K562 (cell line): ENCODE results near the gene CDS2. TPM values are rescaled to one million over a fixed set of nuclear protein-coding genes. Genes with fewer than 3 reads are reported as not detected.

Experiments
- ATAC-seq: fragments of 200-7000 bp; cut with Tn5 transposase; 3 replicates; pipeline ENCODE4 v1.9.1; 2020; ENCODE audit warnings: moderate library complexity
- BruUV-seq: library from RNA; stranded (reverse); fragments of 400-500 nt; replicated peaks from 2 replicates; lab custom pipeline; 2021; lab: Mats Ljungman, UMichigan
- CTCF ChIA-PET: fragments of 300-600 bp; formaldehyde crosslinking; extraction: SDS; loops from one replicate; lab custom pipeline; 2021; ENCODE audit warnings: low intra/inter-chr PET ratio; lab: Yijun Ruan, JAX
- POLR2A ChIA-PET: fragments of 300-600, 350-650 bp; sonication (Branson Sonifier 250); formaldehyde crosslinking; extraction: SDS; loops from one replicate; lab custom pipeline; 2021; ENCODE audit warnings: antibody characterized with exemption, inconsistent platforms; lab: Yijun Ruan, JAX
- DNase-seq, 4 experiments: peaks; one replicate each; pipeline versions ENCODE4 v3.0.0 to v3.0.0-alpha.2; 2011 to 2018; ENCODE audit warnings: low spot score in 3 of 4, mixed read lengths in 3 of 4; ENCODE audit errors: extremely low read depth in 1 of 4
- FAIRE-seq: peaks from 2 replicates; lab custom pipeline; 2011; peaks lifted over from hg19 to GRCh38; lab: Jason Lieb, UNC
- H2AFZ ChIP-seq: 2 replicates; pipeline ENCODE4 v1.6.0; 2011; ENCODE audit warnings: low read depth, low read length, control low read depth, inconsistent platforms
- H3K27ac ChIP-seq: fragments of 200-600 bp; 3 replicates; pipeline ENCODE4 v1.8.0; 2011; ENCODE audit warnings: low read depth, mild to moderate bottlenecking, control low read depth, inconsistent platforms, low read length, moderate library complexity, mixed read lengths; ENCODE audit errors: extremely low read depth
- H3K27me3 ChIP-seq, 2 experiments: fragments of 300-600 bp in 1 of 2; 2 replicates in 1 of 2; 3 replicates in 1 of 2; pipeline versions ENCODE4 v1.6.0 to v1.8.0; 2011; ENCODE audit warnings: inconsistent platforms in 2 of 2, low read length in 2 of 2, mild to moderate bottlenecking in 1 of 2, mixed read lengths in 1 of 2, moderate library complexity in 1 of 2; ENCODE audit not compliant: control insufficient read depth in 2 of 2, insufficient read depth in 2 of 2
- H3K36me3 ChIP-seq: fragments of 300-600 bp; 3 replicates; pipeline ENCODE4 v1.8.0; 2011; ENCODE audit warnings: mild to moderate bottlenecking, low read length, inconsistent platforms; ENCODE audit not compliant: control insufficient read depth, insufficient read depth
- H3K4me1 ChIP-seq, 2 experiments: fragments of 200-600 bp in 1 of 2; replicated peaks in 1 of 2; 2 replicates in 1 of 2; 3 replicates in 1 of 2; pipeline versions ENCODE4 v1.5.1 to v1.8.0; 2011; ENCODE audit warnings: inconsistent platforms in 2 of 2, low read length in 2 of 2, mild to moderate bottlenecking in 1 of 2, mixed read lengths in 1 of 2, moderate library complexity in 1 of 2; ENCODE audit not compliant: control insufficient read depth in 2 of 2, insufficient read depth in 2 of 2
- H3K4me2 ChIP-seq: 2 replicates; pipeline ENCODE4 v1.6.1; 2011; ENCODE audit warnings: low read length, control low read depth, inconsistent platforms, mixed read lengths; ENCODE audit not compliant: insufficient read depth
- H3K4me3 ChIP-seq: fragments of 200-600 bp; sonication (generic), shearing (Covaris generic); 2 replicates; pipeline ENCODE4 v1.5.1; 2016; ENCODE audit warnings: control low read depth, inconsistent platforms
- H3K79me2 ChIP-seq: fragments of 200-600 bp; 3 replicates; pipeline ENCODE4 v1.8.0; 2011; ENCODE audit warnings: low read length, inconsistent platforms; ENCODE audit not compliant: control insufficient read depth, insufficient read depth
- H3K9ac ChIP-seq, 2 experiments: 2 replicates each; pipeline versions ENCODE4 v1.6.0 to v1.6.1; 2011; ENCODE audit warnings: low read depth in 2 of 2, low read length in 2 of 2, control low read depth in 1 of 2, inconsistent platforms in 1 of 2, mild to moderate bottlenecking in 1 of 2, mixed read lengths in 1 of 2; ENCODE audit not compliant: insufficient read depth in 1 of 2
- H3K9me1 ChIP-seq: one replicate; pipeline ENCODE4 v1.6.0; 2011; ENCODE audit warnings: inconsistent platforms, mild to moderate bottlenecking, low read length, moderate library complexity; ENCODE audit not compliant: control insufficient read depth, insufficient read depth
- H3K9me3 ChIP-seq: replicated peaks from 2 replicates; pipeline ENCODE4 v1.5.1; 2011; ENCODE audit warnings: low read depth, low read length, inconsistent platforms; ENCODE audit not compliant: control insufficient read depth, insufficient read depth
- H4K20me1 ChIP-seq: replicated peaks from 2 replicates; pipeline ENCODE4 v1.6.1; 2011; ENCODE audit warnings: low read length, inconsistent platforms, mixed read lengths; ENCODE audit not compliant: control insufficient read depth, insufficient read depth
- CAMTA2 ChIP-seq: fragments of 250-450 bp; sonication (Bioruptor Pico); conservative IDR thresholded peaks from 2 replicates; pipeline ENCODE4 v1.5.1; 2022
- CBX8 ChIP-seq: fragments of 200-600 bp; sonication (generic); IDR thresholded peaks from 2 replicates; pipeline ENCODE4 v1.6.1; 2012; ENCODE audit warnings: borderline replicate concordance, mixed run types, low read depth, mild to moderate bottlenecking, moderate library complexity, mixed read lengths, low read length, control low read depth, inconsistent platforms; ENCODE audit not compliant: poor library complexity, severe bottlenecking; ENCODE audit errors: extremely low read depth
- GTF2B ChIP-seq: IDR thresholded peaks from 2 replicates; pipeline ENCODE4 v1.6.1; 2011; ENCODE audit not compliant: insufficient read length; ENCODE audit errors: extremely low read depth
- HMG20A ChIP-seq: fragments of 450-650 bp; formaldehyde crosslinking; conservative IDR thresholded peaks from 2 replicates; pipeline ENCODE4 v1.4.0; 2020; ENCODE audit warnings: mild to moderate bottlenecking, mixed read lengths
- IFI16 ChIP-seq: fragments of 250-450 bp; sonication (Bioruptor Pico); IDR thresholded peaks from 2 replicates; pipeline ENCODE4 v2.1.2; 2022; ENCODE audit warnings: mild to moderate bottlenecking, inconsistent platforms
- KLF1 ChIP-seq: fragments of 450-650 bp; IDR thresholded peaks from 2 replicates; pipeline ENCODE4 v1.6.1; 2016; ENCODE audit warnings: missing genetic modification characterization, missing compliant biosample characterization
- NRF1 ChIP-seq, 2 experiments: fragments of 450-650 bp; IDR thresholded peaks in 1 of 2; conservative IDR thresholded peaks in 1 of 2; 2 replicates each; pipeline ENCODE4 v1.6.1; 2014; ENCODE audit warnings: mild to moderate bottlenecking in 2 of 2
- THAP12 ChIP-seq: fragments of 250-450 bp; sonication (Bioruptor Pico); IDR thresholded peaks from 2 replicates; pipeline ENCODE4 v1.9.0; 2021; ENCODE audit warnings: mild to moderate bottlenecking, inconsistent platforms
- THRB ChIP-seq: fragments of 450-650 bp; formaldehyde crosslinking; conservative IDR thresholded peaks from 2 replicates; pipeline ENCODE4 v1.4.0; 2022; ENCODE audit warnings: mild to moderate bottlenecking, missing genetic modification characterization
- ZNF592 ChIP-seq: fragments of 450-650 bp; IDR thresholded peaks from 2 replicates; pipeline ENCODE4 v1.6.1; 2017; ENCODE audit warnings: antibody characterized with exemption, mild to moderate bottlenecking
- WGBS: fragments of 100-300 bp; shearing (Covaris generic); methylation state at CpG from one replicate; pipeline ENCODE4 v1.1.6; 2016; ENCODE audit warnings: low coverage, mixed read lengths; ENCODE audit not compliant: insufficient coverage; ENCODE audit errors: missing lambda C conversion rate; 5-methylcytosine and 5-hydroxymethylcytosine counted together
- in situ Hi-C: fragments of 300-500 bp; cut with MboI; formaldehyde crosslinking; loops from 4 replicates; pipeline ENCODE4 v1.15.0; 2018; ENCODE audit warnings: inconsistent platforms, mixed read lengths
- intact Hi-C: fragments of 100-400 bp; cut with micrococcal nuclease; formaldehyde crosslinking; loops from 2 replicates; pipeline ENCODE4 v1.14.2; 2022
- polyA plus RNA-seq, 8 experiments: library from polyadenylated mRNA; depleted of rRNA in 4 of 8; stranded (reverse) in 5 of 8; unstranded in 3 of 8; fragments of >200 nt; fragmentation: Nextera tagmentation in 2 of 8; fragmentation: Illumina TruSeq in 1 of 8; extraction: Ambion mirVana in 2 of 8; extraction: Trizol in 1 of 8; gene quantifications; 2 replicates each; pipeline versions ENCODE4 v1.2.1 to v1.2.3, GENCODE V29; 2011 to 2014; ENCODE audit warnings: inconsistent platforms in 1 of 8, missing spikeins in 1 of 8
- total RNA-seq, 7 experiments: library from RNA; depleted of rRNA in 6 of 7; stranded (reverse); fragments of >200 nt in 6 of 7; fragmentation: Illumina TruSeq in 2 of 7; extraction: Trizol in 2 of 7; gene quantifications; 2 replicates each; pipeline versions ENCODE4 v1.2.1 to v1.2.3, GENCODE V29; 2011 to 2021; ENCODE audit warnings: low replicate concordance in 1 of 7

The CDS2 gene
- total and polyA plus RNA-seq, 9 of the 15 experiments (the other 6 are each of a cell fraction or from before 2014, with no cell fraction given) = 6.4 to 46.4 (median 12.2) TPM

GRCh38 chr20:5215672-5216304 is 89.0 kb downstream of the CDS2 start (continued):
- TF ChIP-seq THRB (CRISPR knock-in tag) = no peak
- TF ChIP-seq, all 486 proteins: peak for 0

- Histone ChIP-seq H3K9ac (no peak overlapping the region), H2AFZ (no peak overlapping the region), H4K20me1 (no peaks in the 10 kb centered on the region), H3K4me2 (no peak overlapping the region), H3K4me3 (no peak overlapping the region), H3K4me1 (no peaks in the 10 kb centered on the region), H3K79me2 (no peaks in the 10 kb centered on the region), H3K27me3 (no peaks in the 10 kb centered on the region; a peak in 1 of 5 replicates), H3K36me3 (no peaks in the 10 kb centered on the region), H3K27ac (no peak overlapping the region), H3K9me1 (no peaks in the 10 kb centered on the region), H3K9me3 (no peaks in the 10 kb centered on the region)
- TF ChIP-seq ZNF592 = no peak
- TF ChIP-seq HMG20A (CRISPR knock-in tag) = no peak
- no peak for TF ChIP-seq IFI16 (CRISPR knock-in tag)
- no peak for TF ChIP-seq THAP12 (CRISPR knock-in tag)
- TF ChIP-seq NRF1 (conservative IDR thresholded peaks at IDR 0.05 in 1 of 2, IDR thresholded peaks at IDR 0.05 in 1 of 2) = no peak
- no peak for TF ChIP-seq CAMTA2 (CRISPR knock-in tag)
- no peak for TF ChIP-seq CBX8
- TF ChIP-seq GTF2B = no peak
- TF ChIP-seq KLF1 (tag) = no peak
- ATAC-seq (no peak), DNase-seq (no peak), FAIRE-seq (no peak)
- in situ Hi-C loops (loop anchor here (5.0 kb wide), 1 partner anchor 474 kb away; no protein-coding TSS in a partner anchor), intact Hi-C loops (no loop called here)
- CTCF ChIA-PET = no interaction called here
- POLR2A ChIA-PET = no interaction called here
- 14% methylated on average over 3 of the region's 3 CpGs for WGBS
- no TSS peak for BruUV-seq
Measured at GRCh38 chr20:5216663-5217062, 89.9 kb downstream of the CDS2 start.
